Mesenchymal stem cell (in vitro differentiated cells and primary cell): Measurements from ENCODE around the gene MTMR8.

Experiments used
- DNase-seq: peaks from one replicate; pipeline ENCODE4 v3.0.0-alpha.2; 2013
- H2AFZ ChIP-seq: one replicate; pipeline ENCODE4 v1.6.1; 2013; ENCODE audit warnings: low read depth, mild to moderate bottlenecking, control low read depth, inconsistent platforms, low read length, moderate library complexity
- H2AK5ac ChIP-seq: 2 replicates; pipeline ENCODE4 v1.6.1; 2013; ENCODE audit warnings: low read length, moderate library complexity, mild to moderate bottlenecking, inconsistent platforms; ENCODE audit not compliant: severe bottlenecking
- H2BK120ac ChIP-seq: one replicate; pipeline ENCODE4 v1.6.1; 2013; ENCODE audit warnings: low read depth, mild to moderate bottlenecking, inconsistent platforms, low read length, moderate library complexity
- H2BK12ac ChIP-seq, 2 experiments: one replicate each; pipeline ENCODE4 v1.6.1; 2013; ENCODE audit warnings: inconsistent platforms in 2 of 2, low read length in 2 of 2, mild to moderate bottlenecking in 2 of 2, moderate library complexity in 2 of 2, control low read depth in 1 of 2
- H2BK15ac ChIP-seq: one replicate; pipeline ENCODE4 v1.6.1; 2013; ENCODE audit warnings: mild to moderate bottlenecking, low read depth, inconsistent platforms; ENCODE audit not compliant: poor library complexity, severe bottlenecking
- H2BK5ac ChIP-seq: 2 replicates; pipeline ENCODE4 v1.6.1; 2013; ENCODE audit warnings: low read depth, mild to moderate bottlenecking, low read length, control low read depth, inconsistent platforms; ENCODE audit not compliant: poor library complexity, severe bottlenecking
- H3K14ac ChIP-seq, 2 experiments: one replicate each; pipeline ENCODE4 v1.6.1; 2013; ENCODE audit warnings: inconsistent platforms in 2 of 2, low read length in 2 of 2, control low read depth in 1 of 2, mild to moderate bottlenecking in 1 of 2, moderate library complexity in 1 of 2
- H3K18ac ChIP-seq, 2 experiments: one replicate each; pipeline ENCODE4 v1.6.1; 2013; ENCODE audit warnings: inconsistent platforms in 2 of 2, low read length in 2 of 2, control low read depth in 1 of 2, low read depth in 1 of 2, mild to moderate bottlenecking in 1 of 2
- H3K23ac ChIP-seq, 2 experiments: one replicate each; pipeline ENCODE4 v1.6.1; 2013; ENCODE audit warnings: inconsistent platforms in 2 of 2, low read length in 2 of 2, mild to moderate bottlenecking in 2 of 2, moderate library complexity in 2 of 2, control low read depth in 1 of 2
- H3K27ac ChIP-seq: 2 replicates; pipeline ENCODE4 v1.5.1; 2013; ENCODE audit warnings: mild to moderate bottlenecking, moderate library complexity, low read length, control low read depth, inconsistent platforms; ENCODE audit not compliant: poor library complexity, severe bottlenecking
- H3K27me3 ChIP-seq, 2 experiments: 2 replicates each; pipeline versions ENCODE4 v1.6.1 to v1.7.0; 2013; ENCODE audit warnings: low read length in 2 of 2, mild to moderate bottlenecking in 2 of 2, moderate library complexity in 2 of 2, control low read depth in 1 of 2, inconsistent platforms in 1 of 2; ENCODE audit not compliant: control insufficient read depth in 1 of 2, insufficient read depth in 1 of 2
- H3K36me3 ChIP-seq, 2 experiments: 2 replicates each; pipeline versions ENCODE4 v1.6.1 to v1.7.0; 2013; ENCODE audit warnings: low read length in 2 of 2, control low read depth in 1 of 2, inconsistent platforms in 1 of 2, low read depth in 1 of 2, mild to moderate bottlenecking in 1 of 2; ENCODE audit not compliant: insufficient read depth in 2 of 2, control insufficient read depth in 1 of 2
- H3K4ac ChIP-seq, 2 experiments: one replicate each; pipeline ENCODE4 v1.6.1; 2013; ENCODE audit warnings: inconsistent platforms in 2 of 2, low read length in 2 of 2, mild to moderate bottlenecking in 2 of 2, moderate library complexity in 2 of 2, control low read depth in 1 of 2, low read depth in 1 of 2
- H3K4me1 ChIP-seq: 2 replicates; pipeline ENCODE4 v1.6.1; 2013; ENCODE audit warnings: low read depth, low read length, control low read depth; ENCODE audit not compliant: control insufficient read depth, insufficient read depth
- H3K4me2 ChIP-seq: 2 replicates; pipeline ENCODE4 v1.6.1; 2013; ENCODE audit warnings: low read length, mild to moderate bottlenecking, inconsistent platforms; ENCODE audit not compliant: poor library complexity, severe bottlenecking
- H3K4me3 ChIP-seq, 2 experiments: 2 replicates each; pipeline versions ENCODE4 v1.5.1 to v1.7.0; 2013; ENCODE audit warnings: low read length in 2 of 2, mild to moderate bottlenecking in 2 of 2, control low read depth in 1 of 2, low read depth in 1 of 2; ENCODE audit not compliant: insufficient read depth in 1 of 2
- H3K79me1 ChIP-seq: replicated peaks from 2 replicates; pipeline ENCODE4 v1.6.1; 2013; ENCODE audit warnings: mild to moderate bottlenecking, control low read depth, low read length, inconsistent platforms; ENCODE audit not compliant: poor library complexity, severe bottlenecking
- H3K9ac ChIP-seq: 2 replicates; pipeline ENCODE4 v1.7.0; 2013; ENCODE audit warnings: mild to moderate bottlenecking, low read length, moderate library complexity
- H3K9me3 ChIP-seq: 2 replicates; pipeline ENCODE4 v1.7.0; 2013; ENCODE audit warnings: mild to moderate bottlenecking, low read length; ENCODE audit not compliant: control insufficient read depth
- H4K8ac ChIP-seq: one replicate; pipeline ENCODE4 v1.6.1; 2013; ENCODE audit warnings: inconsistent platforms, mild to moderate bottlenecking, low read length, moderate library complexity
- H4K91ac ChIP-seq: one replicate; pipeline ENCODE4 v1.6.1; 2013; ENCODE audit warnings: mild to moderate bottlenecking, low read length, inconsistent platforms
- WGBS: methylation state at CpG from one replicate; pipeline ENCODE4 v1.1.7; 2013; ENCODE audit warnings: mixed read lengths; 5-methylcytosine and 5-hydroxymethylcytosine counted together

Gene MTMR8

GRCh38 chrX:64229154-64229553, 166.1 kb downstream of the MTMR8 start:
- H3K9ac ChIP-seq, result no peak overlapping the region
- no peak overlapping the region for H3K4ac ChIP-seq
- H3K27me3 ChIP-seq, result peaks cover 0 to 21% of the 10 kb centered on the region in 2 experiments
- no peak overlapping the region for H4K8ac ChIP-seq
- H2BK120ac ChIP-seq, result no peak overlapping the region
- DNase-seq, result no peak
- no peak overlapping the region for H2BK5ac ChIP-seq
- no peak overlapping the region for H3K4me2 ChIP-seq
- no peak overlapping the region for H2AFZ ChIP-seq
- no peak overlapping the region for H2BK12ac ChIP-seq
- H3K18ac ChIP-seq, result no peak overlapping the region
- H2BK15ac ChIP-seq, result no peak overlapping the region
- no peaks in the 10 kb centered on the region for H3K9me3 ChIP-seq
- no peak overlapping the region for H3K14ac ChIP-seq
- H3K4me1 ChIP-seq, result no peaks in the 10 kb centered on the region
- H4K91ac ChIP-seq, result no peak overlapping the region
- WGBS, result no CpG with 5 or more reads among the region's 3 CpGs
- no peaks in the 10 kb centered on the region for H3K36me3 ChIP-seq
- no peak overlapping the region for H3K23ac ChIP-seq
- H3K27ac ChIP-seq, result no peak overlapping the region
- H2AK5ac ChIP-seq, result no peak overlapping the region
- no peaks in the 10 kb centered on the region for H3K79me1 ChIP-seq
- no peak overlapping the region for H3K4me3 ChIP-seq
